Measurements from ENCODE around the gene DLG4.
"Not testable (repeated sequence)": the region's sequence is repeated elsewhere in the genome, so short reads cannot be mapped to it uniquely, and the experiment has no call there.

The DLG4 gene

DNA sequence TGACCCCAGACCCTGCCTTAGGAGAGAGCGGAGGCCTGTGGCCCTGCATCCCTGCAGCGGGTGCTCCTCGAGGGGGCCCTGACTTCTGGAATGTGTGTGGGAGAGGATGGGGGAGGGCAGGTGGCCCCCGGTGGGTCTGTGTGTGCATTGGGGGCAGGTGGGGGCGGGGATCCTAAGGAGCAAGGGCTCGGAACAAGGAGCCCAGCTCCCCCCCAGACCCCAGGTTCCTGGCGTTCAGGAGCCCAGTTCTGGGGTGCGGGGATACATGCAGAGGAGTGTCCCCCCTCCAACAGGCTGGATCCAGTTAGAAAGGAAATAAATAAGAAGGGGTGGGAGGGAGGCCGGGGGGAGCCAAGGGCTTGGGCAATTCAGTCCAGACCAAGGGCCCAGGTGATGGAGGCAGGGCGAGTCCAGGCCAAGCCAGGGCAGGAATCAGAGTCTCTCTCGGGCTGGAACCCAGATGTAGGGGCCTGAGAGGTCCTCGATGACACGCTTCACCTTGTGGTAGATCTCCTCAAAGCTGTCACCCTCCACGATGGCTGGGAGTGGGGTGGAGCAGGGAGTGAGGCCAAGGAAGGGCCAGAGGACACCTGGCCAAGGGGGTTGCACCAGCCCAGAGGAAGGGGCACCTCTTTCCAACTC lies 29.2 kb downstream of the DLG4 start:
- Histone ChIP-seq H3K4me1 (ENCODE audit: control insufficient read depth in 5 of 5, insufficient read depth in 5 of 5, low read length in 5 of 5) (no peaks in the 10 kb centered on the region), H3K9me3 (ENCODE audit: control insufficient read depth in 5 of 5, low read length in 5 of 5) (no peaks in the 10 kb centered on the region), H3K9ac (ENCODE audit: low read length in 5 of 5) (no peak overlapping the region), H3K27me3 (ENCODE audit: control insufficient read depth in 5 of 5, insufficient read depth in 4 of 5, low read length in 5 of 5) (no peaks in the 10 kb centered on the region), H3K36me3 (ENCODE audit: control insufficient read depth in 5 of 5, insufficient read depth in 5 of 5, low read length in 5 of 5) (peaks cover 0 to 35% (median 6%) of the 10 kb centered on the region in 5 donors), H3K27ac (ENCODE audit: low read depth, low read length) (no peak overlapping the region), H3K4me3 (ENCODE audit: low read depth in 1 of 5, low read length in 5 of 5) (no peak overlapping the region)

DNA sequence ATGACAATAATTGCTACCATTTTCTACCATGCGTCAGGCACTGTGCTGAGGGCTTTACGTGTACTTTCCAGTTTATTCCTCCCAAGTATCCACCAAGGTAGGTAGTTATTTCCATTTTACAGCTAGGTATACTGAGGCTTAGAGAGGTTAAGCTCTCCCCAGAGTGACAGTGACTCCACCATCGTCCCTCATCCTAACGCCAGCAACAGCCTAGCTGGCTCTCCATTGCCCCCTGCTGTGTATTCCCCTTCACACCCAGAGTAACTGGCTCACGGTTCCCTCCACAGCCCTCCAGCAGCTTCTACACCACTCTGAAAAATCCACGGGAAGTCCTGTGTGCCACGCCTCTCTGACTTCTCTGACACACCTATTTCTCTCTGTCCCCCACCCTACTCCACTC lies 33.4 kb downstream of the DLG4 start:
- Histone ChIP-seq H3K27me3 (ENCODE audit: control insufficient read depth in 5 of 5, insufficient read depth in 4 of 5, low read length in 5 of 5) (no peaks in the 10 kb centered on the region), H3K4me3 (ENCODE audit: low read depth in 1 of 5, low read length in 5 of 5) (no peak overlapping the region), H3K4me1 (ENCODE audit: control insufficient read depth in 5 of 5, insufficient read depth in 5 of 5, low read length in 5 of 5) (no peaks in the 10 kb centered on the region), H3K27ac (ENCODE audit: low read depth, low read length) (no peak overlapping the region), H3K9ac (ENCODE audit: low read length in 5 of 5) (no peak overlapping the region), H3K36me3 (ENCODE audit: control insufficient read depth in 5 of 5, insufficient read depth in 5 of 5, low read length in 5 of 5) (peaks cover 0 to 9% (median 0%) of the 10 kb centered on the region in 5 donors), H3K9me3 (ENCODE audit: control insufficient read depth in 5 of 5, low read length in 5 of 5) (no peaks in the 10 kb centered on the region)

DNA sequence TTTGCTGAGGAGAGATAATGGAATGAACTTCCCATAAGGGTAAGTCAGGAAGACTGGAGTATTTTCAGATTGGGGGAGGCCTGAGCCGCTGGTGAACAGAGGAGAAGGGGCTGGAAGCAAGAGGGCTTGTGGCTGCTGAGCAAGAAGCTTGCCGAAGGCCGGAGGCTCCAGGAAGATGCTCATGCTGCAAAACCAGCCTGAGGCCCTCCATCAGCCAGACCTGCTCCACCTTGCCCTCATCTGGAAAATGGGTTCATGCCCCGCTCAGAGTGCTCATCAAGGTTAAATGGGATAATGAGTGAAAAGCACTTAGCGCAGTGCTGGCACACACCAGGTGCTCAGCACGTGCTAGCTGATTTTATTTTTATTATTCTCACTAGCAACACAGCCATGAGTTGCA lies 35.0 kb downstream of the DLG4 start:
- no peaks in the 10 kb centered on the region for H3K4me1 ChIP-seq (ENCODE audit: control insufficient read depth in 5 of 5, insufficient read depth in 5 of 5, low read length in 5 of 5)
- H3K4me3 ChIP-seq (ENCODE audit: low read depth in 1 of 5, low read length in 5 of 5), result no peak overlapping the region
- H3K27ac ChIP-seq (ENCODE audit: low read depth, low read length), result no peak overlapping the region
- no peaks in the 10 kb centered on the region for H3K9me3 ChIP-seq (ENCODE audit: control insufficient read depth in 5 of 5, low read length in 5 of 5)
- H3K27me3 ChIP-seq (ENCODE audit: control insufficient read depth in 5 of 5, insufficient read depth in 4 of 5, low read length in 5 of 5), result peaks cover 0 to 3% (median 0%) of the 10 kb centered on the region in 5 donors
- H3K36me3 ChIP-seq (ENCODE audit: control insufficient read depth in 5 of 5, insufficient read depth in 5 of 5, low read length in 5 of 5), result peaks cover 0 to 3% (median 0%) of the 10 kb centered on the region in 5 donors
- H3K9ac ChIP-seq (ENCODE audit: low read length in 5 of 5), result peak overlapping the region in 1 of 5 donors; percentile 30

DNA sequence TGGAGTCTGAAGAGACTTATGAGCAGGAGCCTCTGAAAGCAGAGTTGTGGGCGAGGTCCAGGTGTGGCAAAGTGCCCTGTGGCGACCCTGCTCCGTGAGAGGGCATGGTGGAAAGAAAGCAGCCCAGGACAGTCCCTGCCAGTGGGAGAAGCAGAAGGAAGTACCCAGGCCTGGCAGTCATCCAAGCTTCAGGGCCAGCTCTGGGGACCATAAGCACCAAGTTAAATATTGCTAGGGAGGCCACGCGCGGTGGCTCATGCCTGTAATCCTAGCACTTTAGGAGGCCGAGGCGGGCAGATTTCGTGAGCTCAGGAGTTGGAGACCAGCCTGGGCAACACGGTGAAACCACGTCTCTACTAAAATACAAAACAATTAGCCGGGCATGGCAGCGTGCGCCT lies 35.5 kb downstream of the DLG4 start:
- H3K27me3 ChIP-seq (ENCODE audit: control insufficient read depth in 5 of 5, insufficient read depth in 4 of 5, low read length in 5 of 5), result peaks cover 0 to 4% (median 0%) of the 10 kb centered on the region in 5 donors
- H3K4me3 ChIP-seq (ENCODE audit: low read depth in 1 of 5, low read length in 5 of 5), result no peak overlapping the region
- no peak overlapping the region for H3K9ac ChIP-seq (ENCODE audit: low read length in 5 of 5)
- H3K27ac ChIP-seq (ENCODE audit: low read depth, low read length), result no peak overlapping the region
- H3K9me3 ChIP-seq (ENCODE audit: control insufficient read depth in 5 of 5, low read length in 5 of 5), result no peaks in the 10 kb centered on the region
- H3K4me1 ChIP-seq (ENCODE audit: control insufficient read depth in 5 of 5, insufficient read depth in 5 of 5, low read length in 5 of 5), result no peaks in the 10 kb centered on the region
- H3K36me3 ChIP-seq (ENCODE audit: control insufficient read depth in 5 of 5, insufficient read depth in 5 of 5, low read length in 5 of 5), result no peaks in the 10 kb centered on the region

DNA sequence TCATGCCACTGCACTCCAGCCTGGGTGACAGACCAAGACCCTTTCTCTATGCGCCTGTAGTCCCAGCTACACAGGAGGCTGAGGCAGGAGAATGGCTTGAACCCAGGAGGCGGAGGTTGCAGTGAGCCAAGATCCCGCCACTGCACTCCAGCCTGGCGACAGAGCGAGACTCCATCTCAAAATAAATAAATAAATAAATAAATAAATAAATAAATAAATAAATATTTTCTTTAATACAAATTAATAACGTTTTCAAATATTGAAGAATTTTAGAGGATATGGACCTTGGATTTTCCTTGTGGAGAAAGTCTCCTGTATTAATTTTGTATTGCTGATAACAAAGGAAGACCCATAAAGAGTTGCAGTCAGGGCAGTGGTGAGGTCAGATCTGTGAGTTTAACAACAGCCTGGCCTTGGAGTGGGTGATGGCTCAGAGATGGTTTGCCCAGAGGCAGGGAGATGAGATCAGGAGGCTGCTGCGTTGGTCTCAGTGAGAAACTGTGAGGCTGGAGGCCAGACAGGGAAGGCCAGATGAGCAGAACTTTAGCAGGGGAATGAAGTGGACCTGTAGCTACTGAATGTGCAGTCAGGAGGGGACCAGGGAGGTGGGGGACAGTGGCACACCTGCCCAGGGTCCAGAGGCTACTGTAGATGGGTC lies 36.1 kb downstream of the DLG4 start:
- Histone ChIP-seq H3K4me3 (ENCODE audit: low read depth in 1 of 5, low read length in 5 of 5) (no peak overlapping the region), H3K4me1 (ENCODE audit: control insufficient read depth in 5 of 5, insufficient read depth in 5 of 5, low read length in 5 of 5) (no peaks in the 10 kb centered on the region), H3K9ac (ENCODE audit: low read length in 5 of 5) (no peak overlapping the region), H3K27ac (ENCODE audit: low read depth, low read length) (no peak overlapping the region), H3K9me3 (ENCODE audit: control insufficient read depth in 5 of 5, low read length in 5 of 5) (no peaks in the 10 kb centered on the region), H3K27me3 (ENCODE audit: control insufficient read depth in 5 of 5, insufficient read depth in 4 of 5, low read length in 5 of 5) (peaks cover 0 to 6% (median 0%) of the 10 kb centered on the region in 5 donors), H3K36me3 (ENCODE audit: control insufficient read depth in 5 of 5, insufficient read depth in 5 of 5, low read length in 5 of 5) (no peaks in the 10 kb centered on the region)

DNA sequence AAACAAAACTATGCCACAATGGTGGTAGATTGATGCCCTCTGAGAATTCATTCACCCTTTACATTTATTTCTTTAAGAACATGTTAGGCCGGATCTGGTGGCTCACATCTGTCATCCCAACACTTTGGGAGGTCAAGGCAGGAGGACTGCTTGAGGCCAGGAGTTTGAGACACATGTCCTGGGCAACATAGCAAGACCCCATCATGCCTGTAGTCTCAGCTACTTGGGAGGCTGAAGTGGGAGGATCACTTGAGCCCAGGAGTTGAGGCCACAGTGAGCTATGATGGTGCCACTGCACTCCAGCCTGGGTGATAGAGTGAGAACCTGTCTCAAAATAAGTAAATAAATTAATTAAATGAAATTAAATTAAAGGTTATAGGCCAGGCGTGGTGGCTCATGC lies 37.5 kb downstream of the DLG4 start:
- not testable (repeated sequence) for H3K4me3 ChIP-seq (ENCODE audit: low read depth in 1 of 5, low read length in 5 of 5); H3K27ac ChIP-seq (ENCODE audit: low read depth, low read length); H3K9me3 ChIP-seq (ENCODE audit: control insufficient read depth in 5 of 5, low read length in 5 of 5); H3K36me3 ChIP-seq (ENCODE audit: control insufficient read depth in 5 of 5, insufficient read depth in 5 of 5, low read length in 5 of 5); H3K9ac ChIP-seq (ENCODE audit: low read length in 5 of 5)
- Histone ChIP-seq H3K27me3 (ENCODE audit: control insufficient read depth in 5 of 5, insufficient read depth in 4 of 5, low read length in 5 of 5) (peaks cover 6 to 16% (median 11%) of the 10 kb centered on the region in 5 donors), H3K4me1 (ENCODE audit: control insufficient read depth in 5 of 5, insufficient read depth in 5 of 5, low read length in 5 of 5) (peaks cover 0 to 12% (median 11%) of the 10 kb centered on the region in 5 donors)

DNA sequence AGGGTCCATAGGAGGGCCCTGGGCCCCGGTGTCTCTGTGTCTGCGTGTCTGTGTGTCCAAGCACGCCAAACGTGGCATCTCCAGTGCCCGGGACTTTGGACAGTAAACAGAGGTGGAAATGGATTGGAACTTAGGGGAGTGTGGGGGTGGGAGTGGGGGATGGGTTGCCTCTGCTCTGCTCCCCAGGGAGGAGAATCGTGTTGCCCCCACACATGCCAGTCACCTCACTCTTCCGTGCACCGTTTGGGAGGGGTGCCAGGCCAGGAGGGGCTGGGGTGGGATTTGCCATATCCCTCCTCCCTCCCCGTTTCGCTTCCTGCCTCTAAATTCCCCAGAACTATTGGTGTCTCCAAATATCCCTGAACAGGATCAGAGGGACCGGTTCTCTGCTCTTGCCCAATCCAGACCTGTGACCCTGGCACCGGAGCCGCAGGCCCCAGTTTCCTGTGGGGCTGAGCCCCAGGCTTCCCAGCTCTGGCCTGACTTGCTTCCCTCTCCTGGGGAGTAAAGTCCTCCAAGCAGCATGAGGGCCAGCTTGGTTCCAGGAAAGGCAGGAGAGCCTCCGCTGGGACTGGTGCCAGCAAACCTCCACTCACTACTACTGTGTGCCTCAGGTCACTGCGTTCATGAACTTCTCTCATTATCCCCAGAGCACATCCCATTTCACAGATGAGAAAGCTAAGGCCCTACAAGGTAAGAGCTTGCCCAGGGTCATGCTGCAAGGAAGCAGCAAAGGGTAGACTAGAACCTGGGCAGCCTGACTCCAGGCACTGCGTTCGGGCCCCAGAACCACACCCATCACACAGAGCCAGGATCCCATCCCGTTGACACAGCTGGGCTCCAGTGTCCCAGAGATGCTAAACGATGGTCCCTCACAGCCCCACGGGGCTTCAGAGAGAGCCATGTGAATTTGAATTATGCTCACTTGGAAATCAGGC lies 40.0 kb downstream of the DLG4 start, which contains the start of gene ASGR1:
TSS of gene ASGR1 (minus strand) at position 54 of the 938 bp plus-strand sequence. CDS start 807 bp downstream, outside the sequence.
- Histone ChIP-seq H3K4me1 (ENCODE audit: control insufficient read depth in 5 of 5, insufficient read depth in 5 of 5, low read length in 5 of 5) (peaks cover 2 to 16% (median 15%) of the 10 kb centered on the region in 5 donors), H3K27me3 (ENCODE audit: control insufficient read depth in 5 of 5, insufficient read depth in 4 of 5, low read length in 5 of 5) (peaks cover 12 to 32% (median 23%) of the 10 kb centered on the region in 5 donors), H3K9ac (ENCODE audit: low read length in 5 of 5) (no peak within 1 kb of the TSS), H3K36me3 (ENCODE audit: control insufficient read depth in 5 of 5, insufficient read depth in 5 of 5, low read length in 5 of 5) (no peaks in the 10 kb centered on the region), H3K4me3 (ENCODE audit: low read depth in 1 of 5, low read length in 5 of 5) (no peak within 1 kb of the TSS), H3K9me3 (ENCODE audit: control insufficient read depth in 5 of 5, low read length in 5 of 5) (no peaks in the 10 kb centered on the region), H3K27ac (ENCODE audit: low read depth, low read length) (no peak within 1 kb of the TSS)

DNA sequence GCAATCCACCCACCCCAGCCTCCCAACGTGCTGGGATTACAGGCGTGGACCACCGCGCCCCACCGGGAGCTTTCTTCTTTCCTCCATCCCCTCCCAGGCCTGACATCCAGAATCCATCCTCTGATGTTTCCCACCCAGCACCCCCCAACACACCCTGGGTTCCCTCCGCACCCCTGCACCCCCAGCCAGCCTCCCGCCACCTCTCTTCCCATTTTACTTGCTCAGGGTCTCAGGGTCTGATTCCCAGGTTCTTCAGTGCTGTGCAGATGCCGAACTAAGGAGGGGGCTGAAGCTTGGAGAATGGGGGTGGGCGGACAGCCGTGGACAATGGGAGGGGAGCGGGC lies 40.7 kb downstream of the DLG4 start:
- H3K27ac ChIP-seq (ENCODE audit: low read depth, low read length), result no peak overlapping the region
- H3K27me3 ChIP-seq (ENCODE audit: control insufficient read depth in 5 of 5, insufficient read depth in 4 of 5, low read length in 5 of 5), result peaks cover 15 to 35% (median 24%) of the 10 kb centered on the region in 5 donors
- no peak overlapping the region for H3K4me3 ChIP-seq (ENCODE audit: low read depth in 1 of 5, low read length in 5 of 5)
- peaks cover 2 to 22% (median 21%) of the 10 kb centered on the region in 5 donors for H3K4me1 ChIP-seq (ENCODE audit: control insufficient read depth in 5 of 5, insufficient read depth in 5 of 5, low read length in 5 of 5)
- no peak overlapping the region for H3K9ac ChIP-seq (ENCODE audit: low read length in 5 of 5)
- H3K36me3 ChIP-seq (ENCODE audit: control insufficient read depth in 5 of 5, insufficient read depth in 5 of 5, low read length in 5 of 5), result no peaks in the 10 kb centered on the region
- no peaks in the 10 kb centered on the region for H3K9me3 ChIP-seq (ENCODE audit: control insufficient read depth in 5 of 5, low read length in 5 of 5)

DNA sequence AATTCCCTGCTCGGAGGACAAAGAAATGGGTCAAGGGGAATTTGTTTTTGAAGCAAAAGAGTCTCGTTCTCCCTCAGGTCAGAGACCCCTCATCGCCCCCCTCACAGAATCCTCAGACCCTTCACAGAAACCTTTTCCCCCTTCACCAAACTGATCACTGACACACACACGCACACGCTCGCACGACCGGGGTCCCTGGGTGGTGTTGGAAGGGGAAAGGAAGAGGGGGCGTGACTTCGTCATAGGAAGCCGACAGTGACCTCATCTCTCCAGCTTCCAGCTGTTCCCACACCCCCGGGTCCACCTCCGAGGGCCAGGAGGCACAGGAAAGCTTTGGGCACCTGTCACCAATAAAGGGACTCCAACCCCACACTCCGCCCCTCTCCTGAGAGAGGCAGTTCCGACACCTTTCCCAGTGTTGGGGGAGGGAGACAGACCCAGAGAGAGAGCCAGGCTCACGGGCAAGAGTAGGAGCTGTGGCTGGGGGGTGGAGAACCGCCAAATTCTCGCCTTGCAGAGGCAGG lies 41.6 kb downstream of the DLG4 start:
- Histone ChIP-seq H3K9ac (ENCODE audit: low read length in 5 of 5) (peak overlapping the region in 3 of 5 donors; percentile 35 to 54 (median 53)), H3K9me3 (ENCODE audit: control insufficient read depth in 5 of 5, low read length in 5 of 5) (no peaks in the 10 kb centered on the region), H3K4me3 (ENCODE audit: low read depth in 1 of 5, low read length in 5 of 5) (peak overlapping the region in 4 of 5 donors; percentile 43 to 64 (median 56)), H3K27me3 (ENCODE audit: control insufficient read depth in 5 of 5, insufficient read depth in 4 of 5, low read length in 5 of 5) (peaks cover 15 to 35% (median 24%) of the 10 kb centered on the region in 5 donors), H3K27ac (ENCODE audit: low read depth, low read length) (no peak overlapping the region), H3K4me1 (ENCODE audit: control insufficient read depth in 5 of 5, insufficient read depth in 5 of 5, low read length in 5 of 5) (peaks cover 2 to 24% (median 24%) of the 10 kb centered on the region in 5 donors), H3K36me3 (ENCODE audit: control insufficient read depth in 5 of 5, insufficient read depth in 5 of 5, low read length in 5 of 5) (no peaks in the 10 kb centered on the region)
